ENCODE data around the gene CELF2. TPM values are rescaled to one million over a fixed set of nuclear protein-coding genes. Genes with fewer than 3 reads are reported as not detected.

The CELF2 gene
- total and polyA plus RNA-seq, 9 of the 15 experiments (the other 6 are each of a cell fraction or from before 2014, with no cell fraction given), result 4.0 to 20.3 (median 11.1) TPM

- H3K4me1 ChIP-seq (replicated peaks in 1 of 2; ENCODE audit: control insufficient read depth in 2 of 2, insufficient read depth in 2 of 2, low read length in 2 of 2), result no peaks in the 10 kb centered on the region; a peak in 2 of 5 replicates
- no peaks in the 10 kb centered on the region for H3K36me3 ChIP-seq (ENCODE audit: control insufficient read depth, insufficient read depth, low read length)
- no TSS peak for BruUV-seq (replicated peaks)
- no peaks in the 10 kb centered on the region; a peak in 1 of 5 replicates for H3K27me3 ChIP-seq (ENCODE audit: control insufficient read depth in 2 of 2, insufficient read depth in 2 of 2, low read length in 2 of 2)
- H3K4me2 ChIP-seq (ENCODE audit: insufficient read depth, low read length), result no peak overlapping the region
- POLR2A ChIA-PET, result no interaction called here
- 28% methylated on average over 9 of the region's 9 CpGs for WGBS (ENCODE audit: insufficient coverage, low coverage, missing lambda C conversion rate)
- intact Hi-C loops (cut with micrococcal nuclease) (loop anchor here (5.0 kb wide), 1 partner anchor 72 kb away; no protein-coding TSS in a partner anchor), in situ Hi-C loops (cut with MboI) (no loop called here)
- ATAC-seq, result peak; percentile 72
- no peaks in the 10 kb centered on the region for H4K20me1 ChIP-seq (replicated peaks; ENCODE audit: control insufficient read depth, insufficient read depth, low read length)
- H3K4me3 ChIP-seq, result no peak overlapping the region
- DNase-seq (ENCODE audit: extremely low read depth in 1 of 4, low spot score in 3 of 4), result peak in 3 of 4 experiments; percentile 11 to 49 (median 21)
- no peaks in the 10 kb centered on the region for H3K9me1 ChIP-seq (ENCODE audit: control insufficient read depth, insufficient read depth, low read length)
- no peak overlapping the region for H3K9ac ChIP-seq (ENCODE audit: insufficient read depth in 1 of 2, low read depth in 2 of 2, low read length in 2 of 2)
- H3K9me3 ChIP-seq (replicated peaks; ENCODE audit: control insufficient read depth, insufficient read depth, low read depth, low read length), result no peaks in the 10 kb centered on the region
- peak overlapping the region; percentile 16; the same call in 1 of the 2 replicates for H2AFZ ChIP-seq (ENCODE audit: low read depth, low read length)
- no peaks in the 10 kb centered on the region for H3K79me2 ChIP-seq (ENCODE audit: control insufficient read depth, insufficient read depth, low read length)
- CTCF ChIA-PET (ENCODE audit: low intra/inter-chr PET ratio), result no interaction called here
- FAIRE-seq, result peak; percentile 65
- no peak overlapping the region for H3K27ac ChIP-seq (ENCODE audit: extremely low read depth, low read depth, low read length)
- TF ChIP-seq NONO (IDR thresholded peaks at IDR 0.05; ENCODE audit: low read depth in 2 of 2, low read length in 1 of 2) (no peak), RAD21 (CRISPR knock-in tag; conservative IDR thresholded peaks at IDR 0.05 in 1 of 2, IDR thresholded peaks at IDR 0.05 in 1 of 2) (peak; percentile 21 to 69; a peak in 2 of 4 replicates), FOXP4 (CRISPR knock-in tag; IDR thresholded peaks at IDR 0.05; ENCODE audit: borderline replicate concordance) (no peak), MTA1 (IDR thresholded peaks at IDR 0.05; ENCODE audit: borderline replicate concordance) (no peak), ZNF655 (CRISPR knock-in tag; IDR thresholded peaks at IDR 0.05) (no peak), REST (IDR thresholded peaks at IDR 0.05; ENCODE audit: borderline replicate concordance) (peak; percentile 55; the same call in 1 of the 2 replicates), REST (CRISPR knock-in tag; IDR thresholded peaks at IDR 0.05; ENCODE audit: low read depth) (no peak), ATF7 (IDR thresholded peaks at IDR 0.05) (peak; percentile 44; the same call in 1 of the 2 replicates)
Measured at GRCh38 chr10:11104772-11105675, 87.4 kb downstream of the CELF2 start.

All from K562 (cell line).